Bone marrow (tissue), 2 donors: ENCODE results near the gene OR2A14.
"Not testable (repeated sequence)": the region's sequence is repeated elsewhere in the genome, so short reads cannot be mapped to it uniquely, and the experiment has no call there.

Source experiments
- DNase-seq, 2 donors: peaks; one replicate each; lab custom pipeline; 2025; lab: John Stamatoyannopoulos, UW

Gene OR2A14

DNA sequence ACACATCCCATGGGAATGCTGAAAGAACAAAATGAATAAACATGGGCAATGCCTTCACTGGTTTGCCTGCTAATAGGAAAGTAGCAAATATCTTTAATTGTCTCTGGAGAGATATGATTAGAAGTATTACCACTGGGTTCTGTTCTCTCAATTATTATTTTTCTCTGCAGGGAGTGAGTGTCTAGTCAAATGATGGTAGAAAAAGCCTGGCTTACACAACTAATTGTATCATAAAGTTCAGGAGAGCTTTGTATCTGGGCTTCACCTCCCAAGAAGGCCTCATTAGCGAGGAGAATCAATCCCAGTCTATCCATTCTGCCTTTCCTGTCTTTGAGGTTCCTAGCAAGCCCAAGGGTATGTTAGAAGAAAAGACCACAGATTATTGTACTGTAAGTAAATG lies at the start of gene OR2A14:
Gene OR2A14 (plus strand): TSS at position 301 of the 400 bp plus-strand sequence. CDS start 5,937 bp downstream, outside the sequence.
- DNase-seq: no peak

DNA sequence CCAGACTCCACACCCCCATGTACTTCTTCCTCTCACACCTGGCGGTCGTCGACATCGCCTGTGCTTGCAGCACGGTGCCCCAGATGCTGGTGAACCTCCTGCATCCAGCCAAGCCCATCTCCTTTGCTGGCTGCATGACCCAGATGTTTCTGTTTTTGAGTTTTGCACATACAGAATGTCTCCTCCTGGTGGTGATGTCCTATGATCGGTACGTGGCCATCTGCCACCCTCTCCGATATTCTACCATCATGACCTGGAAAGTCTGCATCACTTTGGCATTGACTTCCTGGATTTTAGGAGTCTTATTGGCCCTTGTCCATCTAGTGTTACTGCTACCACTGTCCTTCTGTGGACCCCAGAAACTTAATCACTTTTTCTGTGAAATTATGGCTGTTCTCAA lies 48.6 kb upstream of the OR2A14 start:
- DNase-seq: no peak

DNA sequence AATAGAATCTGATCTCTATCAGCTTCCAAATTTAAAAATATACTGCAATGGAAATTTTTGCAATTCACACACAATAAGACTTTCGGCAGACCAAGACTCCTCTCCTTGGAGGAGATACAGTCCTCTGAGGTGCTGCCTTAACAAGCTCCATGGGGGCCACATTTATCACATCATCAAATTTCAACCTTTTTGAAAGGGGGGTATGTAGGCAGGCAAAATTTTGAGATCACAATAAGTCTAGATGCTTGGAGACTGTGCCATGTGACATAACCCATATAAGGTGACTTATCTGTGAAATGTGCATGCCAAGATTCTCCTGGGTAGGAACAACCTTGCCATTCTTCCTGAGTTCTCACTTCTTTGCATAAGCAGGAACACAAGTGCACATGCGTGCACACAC lies 37.0 kb upstream of the OR2A14 start, which contains the start of gene OR2A12:
Gene OR2A12 (plus strand): TSS at position 301 of the 400 bp plus-strand sequence. CDS start 8,830 bp downstream, outside the sequence.
- DNase-seq: no peak

DNA sequence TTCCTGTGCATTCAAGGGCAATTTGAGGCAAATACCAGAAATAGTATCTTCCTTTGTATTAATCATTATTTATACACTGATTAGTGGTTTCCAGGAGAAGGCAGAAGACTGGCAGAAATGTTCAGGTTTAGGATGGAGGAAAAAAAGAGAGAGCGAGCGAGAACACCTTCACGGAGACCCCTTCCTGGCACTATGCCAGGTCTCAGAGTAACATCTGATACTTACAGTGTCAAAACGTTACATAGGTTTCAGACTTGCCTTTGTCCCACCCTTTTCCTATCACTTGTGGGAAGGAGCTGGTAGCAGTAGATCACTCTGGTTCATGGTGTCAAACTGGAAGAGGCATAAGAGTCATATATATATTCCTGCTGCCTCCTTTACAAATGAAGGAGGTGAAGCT lies 36.2 kb upstream of the OR2A14 start:
- DNase-seq: no peak

- no peak for DNase-seq
Measured at GRCh38 chr7:144087230-144087629, 35.7 kb upstream of the OR2A14 start.

DNA sequence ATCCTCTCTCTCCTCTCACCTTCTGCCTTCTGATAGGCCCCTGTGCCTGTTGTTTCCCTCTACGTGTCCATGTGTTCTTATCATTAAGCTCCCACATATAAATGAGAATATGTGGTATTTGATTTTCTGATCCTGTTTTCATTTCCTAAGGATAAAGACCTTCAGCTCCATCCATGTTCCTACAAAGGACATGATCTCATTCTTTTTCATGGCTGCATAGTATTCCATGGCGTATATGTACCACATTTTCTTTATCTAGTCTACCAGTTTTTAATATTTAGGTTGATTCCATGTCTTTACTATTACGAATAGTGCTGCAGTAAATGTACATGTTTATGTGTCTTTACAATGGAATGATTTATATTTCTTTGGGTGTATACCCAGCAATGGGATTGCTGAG lies 32.3 kb upstream of the OR2A14 start:
- DNase-seq: no peak

DNA sequence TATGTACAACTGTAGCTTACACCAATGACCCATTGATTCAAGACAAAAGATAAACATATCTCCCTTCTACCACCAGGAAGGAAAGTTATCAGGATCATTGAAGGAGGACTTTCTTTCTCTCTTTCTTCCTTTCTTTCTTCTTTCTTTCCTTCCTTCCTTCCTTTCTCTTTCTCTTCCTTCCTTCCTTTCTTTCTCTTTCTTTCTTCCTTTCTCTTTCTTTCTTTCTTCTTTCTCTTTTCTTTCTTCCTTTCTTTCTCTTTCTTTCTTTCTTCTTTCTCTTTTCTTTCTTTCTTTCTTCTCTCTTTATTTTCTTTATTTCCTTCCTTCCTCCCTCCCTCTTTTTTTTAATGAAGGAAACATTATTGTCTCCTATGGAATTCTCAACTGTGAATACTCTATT lies 24.2 kb upstream of the OR2A14 start:
- no peak for DNase-seq

GRCh38 chr7:144100607-144101006 lies 22.4 kb upstream of the OR2A14 start:
- no peak for DNase-seq

GRCh38 chr7:144102041-144102440 lies 20.9 kb upstream of the OR2A14 start:
- no peak for DNase-seq

DNA sequence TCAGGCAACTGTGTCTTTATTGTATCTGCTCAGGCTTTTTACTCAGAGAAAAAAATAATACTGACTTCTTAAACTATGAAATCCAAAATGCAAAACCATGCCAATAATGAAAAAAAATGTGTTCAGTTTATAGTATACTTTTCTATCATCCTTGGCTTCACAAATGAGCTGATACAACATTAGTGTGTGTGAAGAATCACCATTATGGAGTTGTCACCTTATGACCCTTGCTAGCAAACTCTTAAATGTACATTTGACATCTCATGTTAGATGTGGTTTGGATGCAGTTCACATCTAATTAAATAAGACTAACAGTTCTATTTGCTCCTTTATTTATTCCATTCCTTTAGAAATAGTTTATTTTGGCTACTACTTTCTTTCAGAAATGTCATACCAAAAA lies 17.8 kb upstream of the OR2A14 start:
- no peak for DNase-seq

- no peak for DNase-seq
Measured at GRCh38 chr7:144109283-144109682, 13.7 kb upstream of the OR2A14 start, which contains the start of gene OR2A2. TSS of gene OR2A2 (plus strand) at chr7:144109583. CDS start at chr7:144109583, 0 bp downstream.

DNA sequence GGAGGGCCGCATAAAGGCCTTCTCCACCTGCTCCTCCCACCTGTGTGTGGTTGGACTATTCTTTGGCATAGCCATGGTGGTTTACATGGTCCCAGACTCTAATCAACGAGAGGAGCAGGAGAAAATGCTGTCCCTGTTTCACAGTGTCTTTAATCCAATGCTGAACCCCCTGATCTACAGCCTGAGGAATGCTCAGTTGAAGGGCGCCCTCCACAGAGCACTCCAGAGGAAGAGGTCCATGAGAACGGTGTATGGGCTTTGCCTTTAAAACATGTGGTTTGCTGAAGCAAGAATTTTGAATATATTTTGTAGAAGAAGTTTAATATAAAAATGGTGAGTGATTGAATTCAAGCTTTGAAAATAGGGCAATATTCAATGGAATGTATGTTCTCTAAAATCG lies 12.7 kb upstream of the OR2A14 start:
- DNase-seq: no peak

- DNase-seq: no peak
Measured at GRCh38 chr7:144113651-144114050, 9.3 kb upstream of the OR2A14 start.

- no peak for DNase-seq
Measured at GRCh38 chr7:144118341-144118740, 4.6 kb upstream of the OR2A14 start.

DNA sequence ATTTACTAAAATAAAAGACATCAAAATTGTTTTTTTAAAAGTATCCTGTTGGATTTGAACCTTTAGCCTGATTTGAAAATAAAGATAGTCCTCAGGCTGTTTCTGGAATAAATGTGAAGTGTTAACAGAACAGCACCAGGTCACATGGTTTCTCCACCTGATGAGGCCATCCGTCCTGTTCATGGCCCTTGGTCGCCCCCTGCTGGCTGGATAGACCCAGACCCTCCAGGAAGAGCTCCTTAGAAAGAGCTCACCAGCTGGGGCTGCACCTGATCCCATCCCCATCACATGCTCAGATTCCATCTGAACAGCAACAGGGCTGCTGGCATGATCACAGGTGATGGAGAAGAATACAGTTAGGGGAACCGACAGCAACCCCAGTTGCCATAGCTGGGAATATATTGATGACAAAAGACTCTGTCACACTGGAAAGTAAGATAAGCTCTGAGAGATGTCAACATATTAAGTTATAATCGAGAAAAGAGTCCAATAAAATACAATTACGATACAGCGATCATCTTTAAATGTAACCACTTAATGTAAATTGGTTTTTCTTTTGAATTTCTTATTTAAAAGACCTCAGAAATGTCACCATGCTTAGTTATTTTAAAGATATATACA lies 4.8 kb downstream of the OR2A14 start:
- DNase-seq: peak; percentile 25 to 51

GRCh38 chr7:144129601-144130000 lies 6.6 kb downstream of the OR2A14 start:
- not testable (repeated sequence) for DNase-seq

DNA sequence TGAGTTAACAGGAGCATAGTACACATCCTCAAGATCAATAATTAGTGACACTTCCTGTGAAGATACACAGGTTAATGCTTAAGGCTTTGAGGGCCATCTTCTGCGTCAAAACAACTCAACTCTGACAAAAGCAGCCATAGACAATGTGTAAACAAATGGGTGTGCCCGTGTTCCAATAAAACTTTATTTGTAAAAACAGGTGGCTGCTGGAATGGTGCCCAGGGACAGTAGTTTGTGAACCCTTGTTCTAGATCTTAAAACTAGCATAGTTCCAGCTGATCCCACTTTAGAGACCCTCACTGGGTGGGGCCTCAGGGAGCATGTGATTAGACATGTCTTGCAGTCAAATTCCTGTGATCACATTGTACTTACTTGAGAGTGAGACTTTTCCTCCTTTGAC lies 7.8 kb downstream of the OR2A14 start:
- no peak for DNase-seq

DNA sequence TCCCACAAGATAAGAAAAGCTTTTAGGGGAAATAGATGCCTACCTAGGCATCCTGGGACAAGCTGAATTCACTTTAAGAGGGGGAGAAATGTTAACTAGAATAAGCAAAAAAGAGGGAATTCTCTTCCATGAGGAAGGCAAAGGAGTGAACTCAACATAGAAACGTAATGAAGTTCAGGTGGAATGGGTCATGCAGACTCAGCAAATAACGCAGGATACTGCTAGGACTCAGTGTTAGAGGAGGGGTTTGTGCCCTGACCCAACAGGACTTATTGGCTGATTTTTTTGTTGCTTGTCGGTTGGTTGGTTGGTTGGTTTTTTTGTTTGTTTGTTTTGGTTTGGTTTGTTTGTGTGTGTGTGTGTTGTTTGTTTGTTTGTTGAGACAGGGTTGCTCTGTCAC lies 9.3 kb downstream of the OR2A14 start:
- no peak for DNase-seq

DNA sequence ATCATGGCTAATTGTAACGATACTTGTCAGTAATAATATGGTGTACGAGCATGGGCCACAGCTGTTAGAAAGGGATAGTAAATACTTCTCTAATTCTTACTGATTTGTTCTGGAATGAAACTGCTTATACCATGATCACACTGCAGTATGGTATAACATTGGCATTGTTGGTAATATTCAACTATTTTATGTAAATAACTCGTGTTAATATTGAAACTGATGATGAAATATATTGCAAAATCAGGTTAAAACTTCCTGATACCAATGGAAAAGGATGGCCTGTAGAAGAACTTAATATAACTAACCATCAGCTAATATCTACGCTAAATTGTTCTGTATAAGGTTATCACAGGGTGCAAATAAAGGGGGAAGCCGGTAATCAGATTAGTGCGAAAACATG lies 10.3 kb downstream of the OR2A14 start:
- DNase-seq: no peak

- DNase-seq: no peak
Measured at GRCh38 chr7:144134116-144134515, 11.1 kb downstream of the OR2A14 start.

DNA sequence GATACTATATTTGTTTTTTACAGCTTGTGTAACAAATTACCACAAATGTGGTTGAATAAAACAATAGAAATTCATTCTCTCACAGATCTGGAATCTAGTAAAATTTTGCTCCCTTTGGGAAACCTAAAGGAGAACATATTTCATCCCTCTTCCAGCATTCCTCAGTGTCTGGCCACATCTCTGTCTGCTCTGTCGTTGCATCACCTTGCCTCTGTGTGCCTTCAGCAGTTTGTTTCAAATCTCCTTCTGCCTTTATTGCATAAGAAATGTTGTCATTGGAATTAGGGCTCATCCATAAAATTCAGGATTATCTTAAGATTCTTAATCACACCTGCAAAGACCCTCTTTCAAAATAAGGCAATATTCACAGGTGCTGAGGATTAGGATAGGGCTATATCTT lies 14.5 kb downstream of the OR2A14 start:
- DNase-seq: no peak

- DNase-seq: no peak
Measured at GRCh38 chr7:144142187-144142586, 19.2 kb downstream of the OR2A14 start.

GRCh38 chr7:144144426-144144825 lies 21.4 kb downstream of the OR2A14 start:
- DNase-seq: no peak

GRCh38 chr7:144148224-144148827 lies 25.4 kb downstream of the OR2A14 start:
- no peak for DNase-seq
